Measurements from ENCODE around the gene CEP63.

CEP63 gene

DNA sequence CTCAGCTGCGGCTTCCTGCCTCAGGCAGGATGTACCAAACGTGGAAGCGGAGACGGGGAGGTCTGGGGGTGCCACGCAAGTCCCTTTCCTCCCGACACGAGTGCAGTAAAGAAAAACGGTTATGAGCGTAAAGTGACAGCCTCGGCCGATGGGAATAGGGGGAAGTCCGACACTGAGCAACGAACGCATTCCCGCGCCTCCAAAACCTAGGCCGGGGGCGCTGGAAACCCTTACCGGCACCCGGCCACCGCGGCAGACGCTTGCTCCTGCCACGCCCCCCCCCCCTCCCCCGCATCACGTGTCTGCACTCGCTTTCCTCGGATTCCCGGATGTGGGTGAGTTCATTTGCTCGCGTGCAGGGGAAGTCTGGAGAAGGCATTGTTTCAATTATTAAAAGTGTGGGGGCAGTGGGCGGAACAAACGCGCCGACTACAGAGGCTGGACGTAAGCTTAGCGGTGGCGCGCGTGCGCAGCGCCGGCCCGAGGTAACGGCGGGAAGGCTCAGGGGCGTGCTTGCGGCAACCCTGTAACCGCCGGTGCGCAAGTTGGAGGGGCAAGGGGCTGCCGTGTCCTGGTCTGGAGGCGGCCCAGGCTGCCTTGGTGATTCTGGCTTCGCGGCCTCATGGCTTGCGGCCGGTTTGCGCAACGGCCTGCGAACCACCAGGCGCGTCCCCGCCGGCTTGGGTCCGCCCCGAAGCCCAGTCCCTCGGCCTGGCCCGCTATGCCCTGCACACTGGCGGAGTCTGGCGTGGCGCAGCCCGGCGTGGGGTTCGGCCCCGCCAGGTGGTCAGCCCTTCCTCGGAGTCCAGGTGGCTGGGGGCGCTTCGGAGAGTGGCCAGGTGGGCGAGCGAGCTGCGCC is at the start of gene CEP63, which contains the start of gene ANAPC13:
CEP63 (plus strand) TSS at position 340 of the 859 bp plus-strand sequence. CDS start 9,264 bp downstream, outside the sequence.
ANAPC13 (minus strand) TSS at position 268 of the 859 bp plus-strand sequence. CDS start 3,081 bp downstream, outside the sequence.
- H3K27ac Mint-ChIP-seq: peak within 1 kb of the TSS; percentile 98
- H3K36me3 Mint-ChIP-seq: peaks cover 23% of the 10 kb centered on the region
- H3K4me3 Mint-ChIP-seq: peak within 1 kb of the TSS; percentile 94
- peaks cover 31% of the 10 kb centered on the region for H3K4me1 Mint-ChIP-seq
- ATAC-seq: peak; percentile 89
- peak; percentile 78 to 94 for DNase-seq (ENCODE audit: low spot score in 2 of 2)
- H3K9me3 Mint-ChIP-seq: no peaks in the 10 kb centered on the region

DNA sequence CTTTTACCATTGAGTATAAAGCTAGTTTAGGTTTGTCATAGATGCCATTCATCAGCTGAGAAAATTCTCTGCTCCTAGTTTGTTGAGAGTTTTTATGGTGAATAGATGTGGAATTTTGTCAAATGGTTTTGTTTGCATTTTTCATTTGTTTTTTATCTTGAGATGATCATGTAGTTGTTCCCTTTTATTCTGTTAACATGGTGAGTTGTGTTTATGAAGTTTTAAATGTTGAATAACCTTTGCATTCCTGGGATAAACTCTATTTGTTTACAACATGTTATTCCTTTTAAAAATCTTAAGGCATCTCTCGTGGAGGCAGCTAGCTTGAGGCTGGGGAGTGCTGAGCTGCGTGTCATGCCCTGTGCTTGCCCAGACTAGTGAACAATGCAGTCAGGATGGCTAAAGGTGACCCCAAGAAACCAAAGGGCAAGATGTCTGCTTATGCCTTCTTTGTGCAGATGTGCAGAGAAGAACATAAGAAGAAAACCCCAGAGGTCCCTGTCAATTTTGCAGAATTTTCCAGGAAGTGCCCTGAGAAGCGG is 48.6 kb upstream of the CEP63 start:
- H3K4me1 Mint-ChIP-seq: no peaks in the 10 kb centered on the region
- no peak for ATAC-seq
- peak in 1 of 2 donors; percentile 33 for DNase-seq (ENCODE audit: low spot score in 2 of 2)
- no peak overlapping the region for H3K4me3 Mint-ChIP-seq
- H3K36me3 Mint-ChIP-seq: no peaks in the 10 kb centered on the region
- no peaks in the 10 kb centered on the region for H3K9me3 Mint-ChIP-seq
- no peak overlapping the region for H3K27ac Mint-ChIP-seq

DNA sequence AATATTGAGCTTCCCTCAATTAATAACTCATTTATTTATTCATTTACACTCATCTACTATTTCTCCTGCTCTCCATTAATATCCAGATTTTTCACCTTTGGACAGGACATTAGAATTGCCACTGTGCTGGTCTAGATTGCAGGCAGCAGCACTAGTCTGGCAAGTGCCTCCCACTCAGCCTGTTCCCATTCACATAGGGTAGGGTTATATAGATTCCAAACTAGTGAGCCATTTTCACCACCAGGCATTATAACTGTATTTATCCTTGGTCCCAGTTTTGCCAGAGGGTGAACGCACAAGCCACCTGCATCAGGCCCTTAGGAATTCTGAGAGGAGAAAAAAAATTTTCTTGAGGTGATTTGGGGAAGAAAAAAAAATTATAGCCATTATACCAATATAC is 44.5 kb upstream of the CEP63 start:
- Mint-ChIP-seq H3K36me3 (no peaks in the 10 kb centered on the region), H3K4me1 (no peaks in the 10 kb centered on the region), H3K27ac (no peak overlapping the region), H3K4me3 (no peak overlapping the region), H3K9me3 (peaks cover 12% of the 10 kb centered on the region)
- ATAC-seq (no peak), DNase-seq (ENCODE audit: low spot score in 2 of 2) (peak in 1 of 2 donors; percentile 10)

DNA sequence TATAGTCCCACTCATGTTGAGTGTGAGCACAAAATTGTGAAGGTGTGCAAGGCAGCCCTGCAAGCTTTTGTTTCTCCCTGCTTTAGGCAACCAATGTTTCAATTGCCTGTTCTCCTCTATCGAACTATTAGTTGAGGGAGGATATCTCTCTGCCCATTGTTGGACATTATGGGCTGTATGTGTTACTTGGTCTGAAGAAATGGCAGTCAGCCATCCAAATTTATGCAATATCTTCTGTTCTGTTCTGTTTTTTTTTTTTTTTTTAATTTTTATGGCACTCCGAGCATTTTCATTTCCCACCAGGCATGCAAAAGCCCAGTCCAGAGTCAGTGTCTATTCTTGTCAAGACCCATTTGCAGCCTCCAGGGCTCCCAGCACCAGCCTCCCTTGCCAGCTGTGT is 44.0 kb upstream of the CEP63 start:
- Mint-ChIP-seq H3K36me3 (no peaks in the 10 kb centered on the region), H3K27ac (no peak overlapping the region), H3K9me3 (peaks cover 12% of the 10 kb centered on the region), H3K4me3 (no peak overlapping the region), H3K4me1 (no peaks in the 10 kb centered on the region)
- ATAC-seq (no peak), DNase-seq (ENCODE audit: low spot score in 2 of 2) (no peak)

DNA sequence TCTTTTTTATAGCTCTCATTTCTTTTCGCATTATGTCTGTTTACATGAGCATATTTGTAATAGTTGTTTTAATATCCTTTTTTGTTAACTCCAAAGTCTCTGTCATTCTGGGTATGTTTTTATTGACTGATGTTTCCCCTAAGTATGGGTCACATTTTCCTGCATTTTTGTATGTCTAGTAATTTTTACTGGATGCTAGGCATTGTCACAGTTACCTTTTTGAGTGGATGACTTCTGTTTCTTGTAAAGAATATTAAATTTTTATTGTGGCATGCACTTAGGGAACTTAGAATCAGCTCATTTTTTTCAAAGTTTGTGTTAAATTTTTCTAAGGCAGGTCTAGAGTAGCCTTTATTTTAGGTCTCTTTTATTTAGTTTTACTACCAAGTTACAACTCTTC is 40.8 kb upstream of the CEP63 start:
- ATAC-seq (no peak), DNase-seq (ENCODE audit: low spot score in 2 of 2) (no peak)
- peaks cover 12% of the 10 kb centered on the region for H3K9me3 Mint-ChIP-seq
- no peak overlapping the region for H3K27ac Mint-ChIP-seq
- no peak overlapping the region for H3K4me3 Mint-ChIP-seq
- H3K36me3 Mint-ChIP-seq: no peaks in the 10 kb centered on the region
- H3K4me1 Mint-ChIP-seq: no peaks in the 10 kb centered on the region

DNA sequence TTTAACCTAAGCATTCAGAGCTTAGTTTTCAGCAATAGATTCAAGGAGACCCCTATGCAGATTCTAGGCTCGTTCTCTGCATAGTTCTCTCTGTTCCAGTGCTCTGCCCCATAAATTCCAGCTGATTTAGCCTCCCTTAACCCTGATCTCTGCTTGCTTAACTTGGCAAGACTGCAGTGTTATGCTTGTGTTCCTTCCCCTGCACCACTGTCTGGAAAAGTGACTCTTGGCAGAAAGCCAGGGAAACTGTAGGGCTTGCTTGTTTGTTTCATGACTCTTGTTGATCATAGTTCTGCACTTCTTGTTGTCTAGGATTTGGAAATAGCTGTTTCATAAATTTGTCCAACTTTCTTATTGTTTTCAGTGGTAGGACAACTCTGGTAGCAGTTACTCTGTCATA is 40.2 kb upstream of the CEP63 start:
- Mint-ChIP-seq H3K4me1 (no peaks in the 10 kb centered on the region), H3K36me3 (no peaks in the 10 kb centered on the region), H3K9me3 (peaks cover 12% of the 10 kb centered on the region), H3K4me3 (no peak overlapping the region), H3K27ac (no peak overlapping the region)
- ATAC-seq (no peak), DNase-seq (ENCODE audit: low spot score in 2 of 2) (no peak)

DNA sequence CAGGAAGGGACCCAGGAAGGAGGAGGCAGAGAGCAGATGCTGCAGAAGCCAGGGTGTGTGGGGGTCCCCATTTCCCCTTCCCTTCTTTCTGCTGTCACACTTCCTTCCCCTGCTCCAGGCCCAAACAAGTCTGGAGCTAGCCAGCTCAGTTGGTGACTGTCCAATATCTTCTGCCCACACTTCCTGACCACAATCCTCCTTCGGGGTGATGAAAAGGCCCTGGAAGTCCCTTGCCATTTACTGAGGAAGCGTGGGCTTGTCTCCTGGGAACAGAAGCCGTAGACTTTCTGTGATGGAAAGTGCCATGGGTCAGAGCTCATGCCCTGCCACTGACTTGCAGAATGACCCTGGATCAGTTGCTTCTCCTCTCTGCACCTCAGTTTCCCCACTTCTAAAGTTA is 39.1 kb upstream of the CEP63 start:
- ATAC-seq (no peak), DNase-seq (ENCODE audit: low spot score in 2 of 2) (no peak)
- Mint-ChIP-seq H3K9me3 (peaks cover 12% of the 10 kb centered on the region), H3K36me3 (no peaks in the 10 kb centered on the region), H3K4me3 (no peak overlapping the region), H3K27ac (no peak overlapping the region), H3K4me1 (no peaks in the 10 kb centered on the region)

DNA sequence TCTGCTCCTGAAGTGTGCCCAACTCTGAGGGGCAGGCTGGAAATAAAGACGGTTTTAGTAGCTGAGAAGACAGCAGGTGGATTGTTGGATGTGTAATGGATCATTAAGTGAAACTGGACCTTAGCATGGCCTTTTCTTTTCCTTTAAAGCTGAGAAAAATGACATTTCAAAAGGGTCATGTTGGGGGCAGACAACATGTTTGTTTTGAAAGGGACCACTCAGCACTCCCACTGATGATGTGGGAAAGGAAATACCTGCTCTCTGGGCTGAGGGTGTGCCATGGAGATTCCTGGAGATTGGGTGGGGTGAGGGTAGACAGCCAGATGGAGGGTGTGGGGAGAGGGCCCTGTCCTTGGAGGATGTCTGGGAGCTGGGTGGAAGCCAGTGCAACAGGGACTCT is 38.5 kb upstream of the CEP63 start:
- H3K27ac Mint-ChIP-seq: no peak overlapping the region
- DNase-seq (ENCODE audit: low spot score in 2 of 2) (peak in 1 of 2 donors; percentile 23), ATAC-seq (no peak)
- H3K36me3 Mint-ChIP-seq: no peaks in the 10 kb centered on the region
- no peak overlapping the region for H3K4me3 Mint-ChIP-seq
- H3K9me3 Mint-ChIP-seq: peaks cover 12% of the 10 kb centered on the region
- H3K4me1 Mint-ChIP-seq: no peaks in the 10 kb centered on the region

DNA sequence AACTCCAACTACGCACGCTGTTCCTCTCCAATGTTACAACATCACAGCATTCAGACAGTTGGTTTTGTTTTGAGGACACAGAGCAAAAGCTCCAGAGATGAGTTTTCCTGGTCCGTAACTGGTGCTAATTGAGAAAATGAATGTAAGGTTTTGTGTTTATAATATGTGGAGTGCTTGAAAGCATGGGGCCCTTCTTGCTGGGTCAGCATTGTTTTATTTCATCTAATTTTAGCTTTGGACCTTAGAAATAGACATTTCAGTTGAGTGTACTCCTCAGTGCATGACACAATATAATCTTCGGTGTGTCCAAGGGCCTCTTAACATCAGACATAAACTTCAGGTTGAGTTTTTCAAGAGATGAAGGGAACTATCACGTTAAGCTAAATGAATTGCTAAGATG is 37.2 kb upstream of the CEP63 start:
- Mint-ChIP-seq H3K4me3 (no peak overlapping the region), H3K9me3 (peaks cover 12% of the 10 kb centered on the region), H3K36me3 (no peaks in the 10 kb centered on the region), H3K27ac (no peak overlapping the region), H3K4me1 (no peaks in the 10 kb centered on the region)
- ATAC-seq: no peak
- peak in 1 of 2 donors; percentile 32 for DNase-seq (ENCODE audit: low spot score in 2 of 2)

DNA sequence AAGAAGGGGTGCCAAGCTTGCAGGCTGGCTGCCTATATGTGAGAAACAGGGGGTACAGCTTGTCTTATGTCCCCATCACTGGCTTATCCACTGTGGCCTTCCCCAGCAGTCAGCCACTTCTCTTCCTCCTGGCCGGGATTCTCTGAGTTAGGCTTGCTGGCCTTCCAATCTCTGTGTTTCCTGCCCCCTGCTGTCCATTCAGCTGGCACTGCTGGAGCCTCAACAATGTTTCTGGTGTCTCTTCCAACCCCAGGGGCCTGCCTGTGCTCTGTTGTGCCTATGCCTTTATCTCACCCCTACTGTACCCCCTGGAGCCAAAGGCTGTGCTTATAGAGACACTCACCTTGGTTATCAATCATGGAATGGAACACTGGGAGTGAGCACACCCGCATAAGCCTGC is 36.6 kb upstream of the CEP63 start:
- H3K36me3 Mint-ChIP-seq: no peaks in the 10 kb centered on the region
- peaks cover 12% of the 10 kb centered on the region for H3K9me3 Mint-ChIP-seq
- no peak overlapping the region for H3K27ac Mint-ChIP-seq
- DNase-seq (ENCODE audit: low spot score in 2 of 2) (peak in 1 of 2 donors; percentile 38), ATAC-seq (peak; percentile 9)
- no peaks in the 10 kb centered on the region for H3K4me1 Mint-ChIP-seq
- H3K4me3 Mint-ChIP-seq: no peak overlapping the region

DNA sequence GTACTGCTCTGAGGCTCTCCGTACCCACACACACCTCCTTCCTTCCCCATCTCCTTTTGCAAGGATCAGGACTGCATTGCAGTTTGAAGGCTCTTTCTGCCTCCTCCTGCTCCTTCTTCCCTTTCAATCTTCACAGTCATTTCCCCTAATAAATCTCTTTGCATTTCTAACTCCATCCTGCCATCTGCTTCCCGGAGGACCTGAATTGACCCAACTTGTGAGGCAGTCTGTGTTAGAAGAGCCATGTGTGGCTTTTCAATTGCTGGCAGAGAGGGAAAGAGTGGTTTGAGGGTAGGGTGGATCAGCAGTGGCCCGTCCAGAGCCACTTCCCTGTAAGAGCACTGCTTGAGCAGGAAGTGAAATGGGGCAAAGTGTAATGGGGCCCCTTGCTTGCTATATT is 35.9 kb upstream of the CEP63 start:
- ATAC-seq (no peak), DNase-seq (ENCODE audit: low spot score in 2 of 2) (peak in 1 of 2 donors; percentile 34)
- H3K27ac Mint-ChIP-seq: no peak overlapping the region
- no peaks in the 10 kb centered on the region for H3K4me1 Mint-ChIP-seq
- H3K9me3 Mint-ChIP-seq: peaks cover 8% of the 10 kb centered on the region
- no peaks in the 10 kb centered on the region for H3K36me3 Mint-ChIP-seq
- no peak overlapping the region for H3K4me3 Mint-ChIP-seq

DNA sequence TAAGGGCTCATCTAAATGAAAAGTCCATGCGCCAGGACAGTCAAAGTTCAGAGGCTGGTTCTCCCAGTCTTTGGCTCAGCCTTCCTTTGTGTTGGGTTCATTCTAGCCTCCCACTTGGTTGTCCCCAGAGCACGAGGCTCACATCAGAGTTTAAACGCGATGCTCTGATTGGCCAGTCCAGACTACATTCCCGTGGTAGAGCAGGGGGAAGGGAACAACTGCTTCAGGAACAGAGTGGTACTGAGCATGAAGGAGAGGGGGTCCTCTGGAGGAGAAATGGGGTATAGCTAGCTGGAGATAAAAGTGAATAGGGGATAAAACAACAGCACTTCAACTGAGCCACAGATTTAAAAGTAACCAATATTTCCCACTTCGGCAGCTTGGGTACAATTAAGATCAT is 32.2 kb upstream of the CEP63 start:
- Mint-ChIP-seq H3K27ac (no peak overlapping the region), H3K4me3 (no peak overlapping the region), H3K36me3 (no peaks in the 10 kb centered on the region), H3K4me1 (no peaks in the 10 kb centered on the region), H3K9me3 (no peaks in the 10 kb centered on the region)
- DNase-seq (ENCODE audit: low spot score in 2 of 2): peak in 1 of 2 donors; percentile 15
- no peak for ATAC-seq

DNA sequence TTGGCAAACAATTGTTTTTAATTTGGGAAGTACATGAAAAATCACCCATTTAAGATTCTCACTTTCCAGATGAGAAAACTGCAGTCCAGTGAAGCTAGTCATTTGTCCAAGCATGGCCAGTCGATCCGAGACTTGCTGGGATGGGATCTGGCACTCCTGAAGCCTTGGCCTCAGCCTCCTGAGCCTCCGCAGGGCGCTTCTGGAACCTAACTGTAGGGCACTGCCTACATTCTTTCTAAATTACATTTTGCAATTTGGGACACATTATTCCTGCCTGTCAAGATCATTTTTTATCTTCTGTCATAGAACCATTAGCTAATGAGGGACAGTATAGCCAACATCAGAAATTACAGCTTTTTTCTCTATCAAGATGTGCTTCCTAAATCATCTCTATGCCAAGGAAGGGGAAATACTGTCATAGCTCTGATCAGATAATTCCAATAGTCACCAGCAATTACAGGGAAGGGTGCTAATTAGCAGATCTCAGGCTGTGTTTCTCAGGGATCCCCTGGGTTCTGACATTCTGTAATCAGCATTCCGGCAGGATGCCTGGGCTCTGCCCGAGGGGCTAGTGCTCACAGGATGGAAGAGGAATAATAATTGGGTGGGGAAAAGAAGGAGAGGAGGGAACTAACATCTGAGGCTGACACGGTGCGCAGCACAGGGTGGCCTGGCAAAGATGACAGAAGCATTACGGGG is 28.3 kb upstream of the CEP63 start:
- Mint-ChIP-seq H3K27ac (no peak overlapping the region), H3K36me3 (no peaks in the 10 kb centered on the region), H3K4me1 (no peaks in the 10 kb centered on the region), H3K4me3 (no peak overlapping the region), H3K9me3 (no peaks in the 10 kb centered on the region)
- ATAC-seq (no peak), DNase-seq (ENCODE audit: low spot score in 2 of 2) (peak in 1 of 2 donors; percentile 17)

DNA sequence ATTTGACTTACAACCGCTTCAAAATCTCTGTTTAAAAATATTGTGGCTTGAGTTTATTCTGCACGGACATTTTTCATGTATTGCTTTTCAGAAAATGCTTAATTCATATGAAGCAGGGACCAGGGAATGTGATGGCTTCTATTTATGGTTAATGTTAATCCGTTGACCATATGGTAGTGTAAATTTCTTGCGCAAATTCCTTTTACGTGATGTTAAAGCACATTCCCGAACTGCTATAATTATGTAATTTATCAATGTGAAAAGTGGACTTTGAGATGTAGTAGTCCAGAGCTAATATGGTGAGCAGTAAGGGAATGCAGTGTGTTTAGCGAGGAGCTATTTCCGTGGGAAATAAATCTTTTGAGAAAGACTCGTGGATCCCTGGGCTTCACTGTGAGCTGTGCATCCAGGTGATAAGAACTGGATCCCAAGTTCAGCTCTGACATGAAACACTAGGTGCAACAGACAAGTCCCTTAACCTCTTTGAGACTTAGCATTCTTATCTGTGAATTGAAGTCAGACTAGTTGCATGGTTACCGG is 27.4 kb upstream of the CEP63 start:
- no peaks in the 10 kb centered on the region for H3K4me1 Mint-ChIP-seq
- H3K9me3 Mint-ChIP-seq: no peaks in the 10 kb centered on the region
- H3K27ac Mint-ChIP-seq: no peak overlapping the region
- no peak overlapping the region for H3K4me3 Mint-ChIP-seq
- no peaks in the 10 kb centered on the region for H3K36me3 Mint-ChIP-seq
- no peak for ATAC-seq
- DNase-seq (ENCODE audit: low spot score in 2 of 2): peak in 1 of 2 donors; percentile 13

DNA sequence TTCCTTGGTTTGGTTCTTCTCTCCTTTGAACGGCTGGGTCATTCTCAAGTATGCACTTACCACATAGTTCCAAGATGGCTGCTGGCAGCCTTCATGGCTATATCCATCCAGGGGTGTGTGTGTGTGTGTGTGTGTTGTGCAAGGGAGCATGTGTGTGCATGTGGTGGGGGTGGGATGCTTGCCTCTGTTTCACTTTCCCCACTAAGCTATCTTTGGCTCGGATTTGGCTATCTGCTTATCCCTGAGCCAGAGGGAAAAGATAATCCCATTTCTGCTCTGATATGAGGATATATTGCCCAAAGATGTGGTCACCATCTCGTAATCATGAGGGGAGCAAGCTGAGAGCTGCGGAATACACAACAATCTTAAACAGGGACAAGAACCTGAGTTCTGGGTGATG is 26.3 kb upstream of the CEP63 start:
- DNase-seq (ENCODE audit: low spot score in 2 of 2) (peak in 1 of 2 donors; percentile 28), ATAC-seq (no peak)
- H3K4me3 Mint-ChIP-seq: no peak overlapping the region
- no peaks in the 10 kb centered on the region for H3K9me3 Mint-ChIP-seq
- no peak overlapping the region for H3K27ac Mint-ChIP-seq
- H3K36me3 Mint-ChIP-seq: no peaks in the 10 kb centered on the region
- H3K4me1 Mint-ChIP-seq: no peaks in the 10 kb centered on the region
